Mucosa of gallbladder (tissue), 1 donor: ENCODE data around the gene SOX15. TPM values are rescaled to one million over a fixed set of nuclear protein-coding genes. Genes with fewer than 3 reads are reported as not detected.
A peak's percentile ranks its signal among the peaks of the same experiment; 100 is the strongest.

ENCODE experiments used
- DNase-seq: peaks from one replicate; pipeline ENCODE4 v3.0.0-alpha.2; 2020; ENCODE audit warnings: low spot score
- total RNA-seq: library from RNA; stranded (reverse); gene quantifications from one replicate; pipeline ENCODE4 v1.2.1, GENCODE V29; 2021
- donor health status: DM: no; HTN: no; CAD: no.

The SOX15 gene
- total RNA-seq, 1 donor from 2014 or later, result 3.1 TPM

GRCh38 chr17:7557775-7558543 lies 31.9 kb downstream of the SOX15 start:
- peak; percentile 92 for DNase-seq

GRCh38 chr17:7557147-7557764 lies 32.6 kb downstream of the SOX15 start:
- DNase-seq, result no peak

GRCh38 chr17:7556627-7557026 lies 33.3 kb downstream of the SOX15 start:
- DNase-seq, result no peak

GRCh38 chr17:7555320-7555948 lies 34.5 kb downstream of the SOX15 start:
- DNase-seq, result no peak

- DNase-seq, result no peak
Measured at GRCh38 chr17:7553356-7553755, 36.5 kb downstream of the SOX15 start.

- DNase-seq, result peak; percentile 25
Measured at GRCh38 chr17:7552621-7553051, 37.3 kb downstream of the SOX15 start.

- DNase-seq, result no peak
Measured at GRCh38 chr17:7551396-7551795, 38.5 kb downstream of the SOX15 start.

GRCh38 chr17:7550344-7550743 lies 39.5 kb downstream of the SOX15 start:
- no peak for DNase-seq

- no peak for DNase-seq
Measured at GRCh38 chr17:7549401-7550055, 40.4 kb downstream of the SOX15 start.

- peak; percentile 57 for DNase-seq
Measured at GRCh38 chr17:7548585-7549400, 41.1 kb downstream of the SOX15 start, which contains the start of gene TNFSF12. TNFSF12 (plus strand) TSS chr17:7549058; CDS start chr17:7549154, 96 bp downstream.

- DNase-seq, result no peak
Measured at GRCh38 chr17:7544911-7545310, 45.0 kb downstream of the SOX15 start.

GRCh38 chr17:7541074-7541621 lies 48.7 kb downstream of the SOX15 start:
- DNase-seq, result no peak

GRCh38 chr17:7538891-7539545 lies 50.9 kb downstream of the SOX15 start:
- no peak for DNase-seq

Other genes with a start within 250 kb of the SOX15 start
- gene KCTD11, start 237.9 kb downstream of the SOX15 start, total RNA-seq, result 15.3 TPM
- gene TMEM95, start 234.9 kb downstream of the SOX15 start, total RNA-seq, result not detected
- 11.7 TPM for gene TNK1, start 209.0 kb downstream of the SOX15 start, total RNA-seq
- gene PLSCR3, start 195.6 kb downstream of the SOX15 start, total RNA-seq, result 39.7 TPM
- 67.5 TPM for gene TMEM256, start 186.0 kb downstream of the SOX15 start, total RNA-seq
- 35.2 TPM for gene NLGN2, start 182.2 kb downstream of the SOX15 start, total RNA-seq
- gene SPEM1, start 169.8 kb downstream of the SOX15 start, total RNA-seq, result not detected
- gene SPEM2, start 164.5 kb downstream of the SOX15 start, total RNA-seq, result not detected
- gene SPEM3, start 161.2 kb downstream of the SOX15 start, total RNA-seq, result not detected
- 14.3 TPM for gene TMEM102, start 154.7 kb downstream of the SOX15 start, total RNA-seq
- gene FGF11, start 150.6 kb downstream of the SOX15 start, total RNA-seq, result 2.7 TPM
- gene CHRNB1, start 145.0 kb downstream of the SOX15 start, total RNA-seq, result 10.0 TPM
- 82.8 TPM for gene ZBTB4, start 110.5 kb downstream of the SOX15 start, total RNA-seq
- gene SLC35G6, start 108.6 kb downstream of the SOX15 start, total RNA-seq, result not detected
- gene POLR2A, start 105.7 kb downstream of the SOX15 start, total RNA-seq, result 133 TPM
- 81.5 TPM for gene TNFSF12, start 41.0 kb downstream of the SOX15 start, total RNA-seq
- 120 TPM for gene TNFSF13, start 31.3 kb downstream of the SOX15 start, total RNA-seq
- gene SENP3, start 28.2 kb downstream of the SOX15 start, total RNA-seq, result 46.6 TPM
- gene CD68, start 10.5 kb downstream of the SOX15 start, total RNA-seq, result 75.3 TPM
- 76.4 TPM for gene MPDU1, start 6.2 kb downstream of the SOX15 start, total RNA-seq
- gene FXR2, start 24.8 kb upstream of the SOX15 start, total RNA-seq, result 39.3 TPM
- 120 TPM for gene SAT2, start 37.7 kb upstream of the SOX15 start, total RNA-seq
- gene SHBG, start 40.0 kb upstream of the SOX15 start, total RNA-seq, result 0.89 TPM
- 7.7 TPM for gene ATP1B2, start 60.8 kb upstream of the SOX15 start, total RNA-seq
- gene TP53, start 97.4 kb upstream of the SOX15 start, total RNA-seq, result 48.7 TPM
- 9.0 TPM for gene WRAP53, start 98.4 kb upstream of the SOX15 start, total RNA-seq
- 1.6 TPM for gene EFNB3, start 115.1 kb upstream of the SOX15 start, total RNA-seq
- 0.95 TPM for gene DNAH2, start 127.7 kb upstream of the SOX15 start, total RNA-seq
- gene KDM6B, start 244.1 kb upstream of the SOX15 start, total RNA-seq, result 52.5 TPM